DND-41 (cell line): ENCODE results near the gene TRIP12.

Experiments
- CTCF ChIP-seq: IDR thresholded peaks from 2 replicates; pipeline ENCODE4 v1.5.1; 2012; ENCODE audit warnings: borderline replicate concordance, low read length, moderate library complexity, mild to moderate bottlenecking; ENCODE audit not compliant: poor library complexity, severe bottlenecking; ENCODE audit errors: extremely low read depth
- EZH2 ChIP-seq: IDR thresholded peaks from 3 replicates; pipeline ENCODE4 v1.6.1; 2012; ENCODE audit warnings: borderline replicate concordance, low read depth, mild to moderate bottlenecking, moderate library complexity, low read length, inconsistent platforms; ENCODE audit not compliant: severe bottlenecking

GRCh38 chr2:229734410-229734809 is 187.4 kb downstream of the TRIP12 start:
- TF ChIP-seq CTCF (no peak), EZH2 (no peak)
